ENCODE measurements around the gene RRP9.

The RRP9 gene

DNA sequence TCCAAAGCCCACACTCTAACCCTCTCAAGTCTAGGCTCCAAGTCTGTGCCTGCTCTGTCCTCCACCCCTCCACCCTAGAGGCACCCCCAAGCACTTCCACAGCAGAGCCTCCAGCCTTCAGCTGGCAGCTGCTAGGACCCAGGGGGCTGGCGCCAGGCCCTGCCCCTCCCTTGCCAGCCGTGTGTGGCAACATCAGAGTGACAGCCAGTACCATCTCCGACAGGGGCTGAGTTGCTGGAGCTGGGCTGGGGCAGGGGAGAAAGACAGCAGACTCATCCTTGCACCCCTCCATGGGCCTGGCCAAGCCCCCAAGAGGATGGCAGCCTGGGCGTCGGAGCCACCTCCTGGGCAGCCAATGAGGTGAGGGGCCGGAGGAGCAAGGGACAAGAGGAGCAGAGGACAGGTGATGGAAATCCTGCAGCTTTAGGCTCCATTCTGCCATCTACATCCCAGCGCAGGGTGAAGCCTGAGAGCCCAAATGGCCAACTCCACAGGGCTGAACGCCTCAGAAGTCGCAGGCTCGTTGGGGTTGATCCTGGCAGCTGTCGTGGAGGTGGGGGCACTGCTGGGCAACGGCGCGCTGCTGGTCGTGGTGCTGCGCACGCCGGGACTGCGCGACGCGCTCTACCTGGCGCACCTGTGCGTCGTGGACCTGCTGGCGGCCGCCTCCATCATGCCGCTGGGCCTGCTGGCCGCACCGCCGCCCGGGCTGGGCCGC, 13.6 kb upstream of the RRP9 start, which contains the start of gene GPR62:
TSS of gene GPR62 (plus strand) at position 207 of the 718 bp plus-strand sequence. CDS start at position 479, 272 bp downstream.
- DNase-seq = no peak

DNA sequence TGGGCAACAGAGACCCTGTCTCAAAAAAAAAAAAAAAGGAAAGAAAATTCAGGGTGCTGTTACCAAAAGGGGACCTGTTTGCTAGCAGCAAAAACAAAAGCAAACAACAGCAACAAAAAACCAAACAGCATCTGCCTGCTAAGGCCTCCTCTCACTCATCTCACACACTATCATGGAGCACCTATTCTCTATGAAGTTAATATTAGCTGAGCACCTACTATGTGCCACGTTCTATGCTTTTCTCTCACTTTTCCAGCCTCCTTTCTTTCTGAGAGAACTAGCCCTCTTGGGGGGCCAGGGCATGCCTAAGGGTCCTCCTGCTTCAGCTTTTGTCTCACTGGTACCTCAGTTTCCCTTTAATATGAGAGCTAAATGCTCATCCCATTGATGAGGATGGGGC, 13.0 kb upstream of the RRP9 start:
- no peak for DNase-seq

DNA sequence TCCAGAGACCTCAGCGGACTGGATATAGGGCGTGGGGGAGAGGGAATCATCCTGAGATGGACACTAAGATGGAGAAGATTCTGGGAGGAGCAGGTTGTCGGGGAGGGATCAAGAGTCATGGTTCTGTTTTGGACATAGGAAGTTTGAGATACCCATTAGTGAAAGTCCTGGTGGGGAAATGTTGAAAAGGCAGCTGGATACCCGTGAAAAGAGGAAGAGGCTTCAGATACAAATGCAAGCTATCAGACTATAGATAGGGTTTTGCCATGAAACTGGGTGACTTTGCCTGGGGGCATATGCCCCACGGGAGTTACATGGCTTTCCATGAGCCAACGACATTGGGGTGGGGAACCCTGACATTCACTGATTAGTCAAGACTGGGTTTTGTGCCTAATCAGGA, 12.4 kb upstream of the RRP9 start:
- DNase-seq = no peak

DNA sequence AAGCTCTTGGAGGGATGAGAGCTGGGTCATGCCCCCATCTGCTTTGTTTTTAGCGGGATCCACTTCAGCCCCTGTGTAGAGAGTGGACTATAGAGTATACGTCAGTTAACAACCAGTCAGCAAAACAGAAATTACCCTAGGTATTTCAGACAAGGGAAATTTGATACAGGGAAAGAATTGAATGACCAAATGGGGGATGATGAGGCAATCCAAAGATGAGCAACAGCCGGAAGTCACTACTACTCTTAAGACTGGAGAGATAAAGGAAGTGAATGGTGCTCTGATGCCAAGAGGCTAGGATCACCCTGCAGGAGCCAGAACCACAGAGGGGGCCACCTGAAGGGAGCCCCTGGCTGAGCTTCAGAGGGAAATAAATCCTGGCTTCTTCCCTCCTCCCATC, 11.7 kb upstream of the RRP9 start:
- DNase-seq = no peak

DNA sequence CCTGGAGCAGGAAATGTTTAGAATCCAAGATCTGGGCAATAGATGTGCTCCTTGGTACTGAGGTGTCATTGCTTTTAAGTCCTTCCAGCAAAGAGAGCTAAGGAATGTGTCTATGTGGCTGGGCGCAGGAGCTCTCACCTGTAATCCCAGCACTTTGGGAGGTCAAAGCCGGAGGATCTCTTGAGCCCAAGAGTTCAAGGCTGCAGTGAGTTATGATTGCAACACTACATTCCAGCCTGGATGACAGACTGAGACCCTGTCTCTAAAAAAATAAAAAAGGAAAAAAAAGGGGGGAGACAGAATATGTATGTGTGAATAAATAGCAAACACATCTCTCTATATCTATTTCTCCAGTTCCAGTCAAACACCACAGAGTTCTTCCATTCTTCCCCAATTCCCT, 9.2 kb upstream of the RRP9 start:
- DNase-seq = no peak

DNA sequence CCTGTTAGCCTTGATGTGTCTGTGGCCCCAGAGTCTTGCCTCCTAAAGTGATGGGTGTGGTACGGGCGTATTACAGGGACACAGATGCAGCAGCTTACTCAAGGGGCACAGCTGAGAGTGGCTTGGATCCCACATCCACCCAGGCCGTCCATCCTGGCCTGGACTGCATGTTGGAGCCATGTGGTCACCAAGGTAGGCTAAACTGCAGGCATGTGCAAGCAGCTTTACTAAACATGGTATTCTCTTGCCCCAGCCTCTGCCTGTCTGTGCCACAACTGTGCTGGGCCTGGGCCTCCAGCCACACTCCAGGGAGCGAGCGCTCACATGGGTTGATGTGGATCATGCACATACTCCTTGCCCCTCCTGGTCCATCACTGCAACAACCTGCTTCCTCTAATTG, 7.4 kb upstream of the RRP9 start:
- no peak for DNase-seq

DNA sequence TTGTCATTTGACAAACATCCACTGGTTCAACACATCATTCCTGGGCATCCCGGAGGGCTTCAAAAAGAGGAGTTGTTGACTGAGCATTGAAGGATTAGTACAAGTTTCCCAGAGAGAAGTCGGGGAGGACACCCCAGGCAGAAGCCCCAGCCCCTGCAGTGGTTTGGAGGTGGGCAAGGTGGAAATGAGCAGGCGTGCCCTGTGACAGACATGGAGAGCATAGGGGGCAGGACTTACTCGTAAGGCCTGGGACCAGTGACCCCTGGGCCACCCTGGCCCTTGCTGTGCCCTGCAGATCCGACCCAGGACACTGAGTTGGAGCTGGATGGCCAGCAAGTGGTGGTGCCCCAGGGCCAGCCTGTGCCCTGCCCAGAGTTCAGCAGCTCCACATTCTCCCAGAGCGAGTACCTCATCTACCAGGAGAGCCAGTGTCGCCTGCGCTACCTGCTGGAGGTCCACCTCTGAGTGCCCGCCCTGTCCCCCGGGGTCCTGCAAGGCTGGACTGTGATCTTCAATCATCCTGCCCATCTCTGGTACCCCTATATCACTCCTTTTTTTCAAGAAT, 6.4 kb upstream of the RRP9 start:
- no peak for DNase-seq

DNA sequence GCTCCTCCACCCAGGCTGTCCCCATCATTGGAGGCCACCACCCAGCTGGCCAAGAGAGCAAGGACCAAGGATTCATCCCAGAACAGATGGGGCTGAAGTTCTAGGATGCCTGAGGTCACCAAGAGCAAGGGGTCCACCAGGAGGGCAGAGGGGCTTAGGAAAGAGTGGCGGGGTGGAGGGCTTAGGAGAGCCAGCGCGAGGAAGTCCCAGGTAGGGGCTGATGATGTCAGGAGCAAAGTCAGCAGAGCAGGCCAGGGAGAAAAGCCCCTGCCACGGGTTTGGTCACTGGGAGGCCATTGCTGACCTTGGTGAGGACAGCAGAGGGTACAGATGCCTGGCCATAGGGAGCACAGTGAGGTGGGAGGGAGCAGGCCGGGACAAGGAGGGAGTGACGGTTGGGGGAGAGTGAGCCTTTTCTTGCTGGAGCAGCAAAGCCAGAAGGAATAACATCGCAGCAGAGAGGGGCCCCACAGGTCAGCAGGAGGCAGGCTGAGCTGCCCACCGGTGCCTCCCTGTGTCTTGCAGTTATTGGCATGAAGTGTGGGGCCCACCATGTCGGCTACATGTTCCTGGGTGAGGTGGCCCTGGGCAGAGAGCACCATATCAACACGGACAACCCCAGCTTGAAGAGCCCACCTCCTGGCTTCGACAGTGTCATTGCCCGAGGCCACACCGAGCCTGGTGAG, 5.7 kb upstream of the RRP9 start:
- DNase-seq = no peak

DNA sequence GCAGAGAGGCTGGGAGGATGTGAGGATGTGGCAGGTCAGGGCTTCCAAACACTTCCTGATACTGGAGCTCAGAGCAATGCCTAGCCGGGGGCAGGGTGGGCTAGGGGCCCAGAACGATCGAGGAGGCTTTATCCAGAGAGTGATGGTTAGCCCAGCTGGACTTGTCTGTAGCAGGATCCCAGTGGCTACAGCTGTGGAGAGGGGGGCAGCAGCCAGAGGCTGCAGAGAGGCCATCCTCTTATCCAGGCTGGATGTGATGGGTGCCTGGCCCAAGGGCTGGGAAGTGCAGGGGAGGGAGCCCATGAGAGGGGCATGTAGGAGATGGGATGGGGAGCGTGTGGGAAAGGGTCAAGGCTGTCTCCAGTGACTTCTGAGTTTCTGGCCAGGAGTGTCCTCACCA, 5.1 kb upstream of the RRP9 start:
- no peak for DNase-seq

DNA sequence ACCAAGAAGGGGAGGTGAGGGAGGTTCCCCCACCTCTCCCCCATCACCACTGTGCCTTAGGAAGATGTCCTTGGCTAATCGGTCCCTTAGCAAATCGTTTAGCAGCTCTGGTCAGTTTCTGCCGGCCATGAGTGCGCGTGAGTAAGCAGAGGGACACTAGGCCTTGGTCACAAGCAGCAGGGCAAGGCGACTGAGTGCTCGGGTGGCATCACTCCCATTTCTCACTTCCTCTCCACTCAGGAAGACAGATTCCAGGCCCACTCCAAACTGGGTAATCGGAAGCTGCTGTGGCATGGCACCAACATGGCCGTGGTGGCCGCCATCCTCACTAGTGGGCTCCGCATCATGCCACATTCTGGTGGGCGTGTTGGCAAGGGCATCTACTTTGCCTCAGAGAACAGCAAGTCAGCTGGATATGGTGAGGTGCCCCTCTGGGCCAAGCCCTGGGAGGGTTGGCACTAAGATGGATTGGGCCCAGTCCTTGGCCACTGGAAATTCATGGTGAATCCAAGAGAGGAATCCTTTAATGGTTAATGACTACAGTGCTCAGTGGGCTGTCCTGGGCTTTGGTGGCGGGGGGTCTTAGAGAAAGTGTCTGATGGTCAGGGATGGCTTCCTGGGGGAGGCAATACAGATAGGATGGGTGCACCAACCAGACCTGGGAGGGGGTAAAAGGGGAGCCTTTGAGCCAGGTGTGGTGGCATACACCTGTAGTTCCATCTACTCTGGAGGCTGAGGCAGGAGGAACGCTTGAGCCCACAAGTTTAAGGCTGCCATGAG, 4.4 kb upstream of the RRP9 start:
- no peak for DNase-seq

DNA sequence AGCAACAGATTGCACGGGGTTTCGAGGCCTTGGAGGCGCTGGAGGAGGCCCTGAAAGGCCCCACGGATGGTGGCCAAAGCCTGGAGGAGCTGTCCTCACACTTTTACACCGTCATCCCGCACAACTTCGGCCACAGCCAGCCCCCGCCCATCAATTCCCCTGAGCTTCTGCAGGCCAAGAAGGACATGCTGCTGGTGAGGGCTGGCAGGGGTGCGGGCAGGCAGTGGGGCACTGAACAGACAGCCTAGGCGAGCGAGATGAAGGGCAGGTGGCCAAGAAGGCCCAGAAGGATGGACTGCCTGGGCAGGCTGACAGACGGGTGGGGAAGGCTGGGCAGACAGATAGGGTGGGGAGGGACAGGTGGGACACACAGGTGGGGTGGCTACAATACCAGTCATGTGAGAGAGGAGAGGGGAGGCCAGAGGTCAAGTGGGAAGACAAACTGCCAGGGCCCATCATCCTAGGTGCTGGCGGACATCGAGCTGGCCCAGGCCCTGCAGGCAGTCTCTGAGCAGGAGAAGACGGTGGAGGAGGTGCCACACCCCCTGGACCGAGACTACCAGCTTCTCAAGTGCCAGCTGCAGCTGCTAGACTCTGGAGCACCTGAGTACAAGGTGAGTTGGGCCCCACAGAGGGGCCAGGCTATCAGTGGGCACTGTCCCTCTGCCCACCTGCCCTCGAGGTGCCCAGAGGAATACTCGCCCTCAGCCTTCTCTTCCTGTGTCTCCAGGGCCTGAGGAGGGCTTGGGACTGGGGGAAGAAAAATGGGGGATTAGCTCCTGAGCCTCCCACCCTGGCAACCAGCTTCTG, 3.5 kb upstream of the RRP9 start:
- DNase-seq = no peak

DNA sequence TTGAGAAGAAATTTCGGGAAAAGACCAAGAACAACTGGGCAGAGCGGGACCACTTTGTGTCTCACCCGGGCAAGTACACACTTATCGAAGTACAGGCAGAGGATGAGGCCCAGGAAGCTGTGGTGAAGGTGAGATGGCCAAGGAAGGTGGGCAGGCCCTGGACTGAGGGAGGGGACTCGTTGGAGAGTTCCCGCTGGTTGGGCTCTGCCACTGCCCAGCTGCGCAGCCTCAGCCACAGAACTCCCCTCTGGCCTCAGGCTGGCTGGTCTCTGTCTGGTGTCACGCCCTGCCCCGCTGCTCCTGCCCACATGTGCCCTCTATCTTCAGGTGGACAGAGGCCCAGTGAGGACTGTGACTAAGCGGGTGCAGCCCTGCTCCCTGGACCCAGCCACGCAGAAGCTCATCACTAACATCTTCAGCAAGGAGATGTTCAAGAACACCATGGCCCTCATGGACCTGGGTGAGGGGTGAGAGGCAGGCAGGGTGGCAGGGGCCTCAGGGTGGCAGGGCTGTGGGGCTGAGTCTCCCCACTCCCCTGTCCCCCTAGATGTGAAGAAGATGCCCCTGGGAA, 2.8 kb upstream of the RRP9 start:
- no peak for DNase-seq

DNA sequence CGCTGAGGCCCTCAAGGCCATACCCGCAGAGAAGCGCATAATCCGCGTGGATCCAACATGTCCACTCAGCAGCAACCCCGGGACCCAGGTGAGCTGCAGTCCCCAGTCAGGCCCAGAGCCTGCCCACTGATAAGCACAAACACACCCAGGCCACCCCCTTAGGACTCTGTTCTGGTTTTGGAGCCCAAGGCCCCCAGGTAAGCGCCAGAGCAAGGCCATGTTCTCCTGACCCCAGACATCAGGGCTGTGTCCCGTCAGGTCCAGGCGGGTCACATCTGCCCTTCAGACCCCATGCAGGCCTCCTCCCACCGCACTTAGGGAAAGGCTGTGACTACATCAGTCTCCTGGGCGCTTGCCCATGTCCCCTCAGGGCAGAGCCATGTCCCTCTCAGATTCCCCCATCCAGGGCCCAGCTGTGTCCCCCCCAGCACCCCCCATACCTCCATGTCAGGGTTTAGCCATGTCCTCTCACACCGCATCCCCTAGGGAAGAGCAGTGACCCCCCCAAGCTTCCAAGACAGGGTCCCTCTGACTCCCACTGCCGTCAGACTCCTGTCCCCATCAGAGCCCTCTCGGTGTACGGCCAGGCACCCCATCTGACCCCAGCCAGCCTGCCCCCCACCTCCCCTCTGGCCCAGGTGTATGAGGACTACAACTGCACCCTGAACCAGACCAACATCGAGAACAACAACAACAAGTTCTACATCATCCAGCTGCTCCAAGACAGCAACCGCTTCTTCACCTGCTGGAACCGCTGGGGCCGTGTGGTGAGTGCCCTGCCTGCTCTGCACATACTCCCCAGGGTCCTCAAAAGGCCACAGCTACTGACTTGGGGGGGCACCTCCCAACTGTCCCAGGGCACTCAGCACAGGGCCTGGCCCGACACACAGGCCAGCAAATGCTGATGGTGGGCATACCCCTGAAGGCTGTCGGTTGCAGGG, 2.0 kb upstream of the RRP9 start:
- DNase-seq = no peak

DNA sequence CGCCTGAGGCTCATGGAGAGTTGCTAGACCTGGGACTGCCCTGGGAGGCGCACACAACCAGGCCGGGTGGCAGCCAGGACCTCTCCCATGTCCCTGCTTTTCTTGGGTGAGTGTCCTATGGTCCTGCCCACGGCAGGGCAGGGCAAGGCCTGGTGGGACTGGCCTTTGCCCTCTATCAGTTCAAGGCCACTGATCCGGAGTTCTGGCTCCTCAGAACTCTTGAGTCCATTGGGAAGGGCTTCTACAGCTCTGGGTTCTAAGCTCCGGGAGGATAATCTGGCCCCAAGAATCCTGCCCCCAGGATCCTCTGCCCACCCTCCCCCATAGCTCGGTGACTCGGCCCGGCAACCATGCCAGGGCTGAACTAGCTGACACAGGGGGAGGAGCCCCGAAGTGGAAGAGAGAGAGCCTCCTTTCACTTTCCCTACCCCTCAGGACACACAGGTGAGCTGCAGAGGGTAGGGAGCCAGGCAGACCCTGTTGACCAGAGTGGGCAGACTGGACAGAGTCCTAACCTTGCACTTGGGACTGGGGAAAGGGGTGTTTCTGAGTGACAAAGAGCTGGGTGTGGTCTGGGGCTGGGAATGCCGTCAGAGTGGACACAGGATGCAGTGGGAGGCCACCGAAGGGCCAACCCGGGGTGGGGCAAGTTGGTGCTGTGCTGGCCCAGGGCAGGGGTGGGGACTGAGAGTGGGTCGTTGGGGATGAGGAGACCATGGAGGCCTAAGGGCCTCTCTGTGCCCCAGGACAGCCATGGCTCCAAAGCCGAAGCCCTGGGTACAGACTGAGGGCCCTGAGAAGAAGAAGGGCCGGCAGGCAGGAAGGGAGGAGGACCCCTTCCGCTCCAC, 1.1 kb upstream of the RRP9 start:
- peak; percentile 79 for DNase-seq

DNA sequence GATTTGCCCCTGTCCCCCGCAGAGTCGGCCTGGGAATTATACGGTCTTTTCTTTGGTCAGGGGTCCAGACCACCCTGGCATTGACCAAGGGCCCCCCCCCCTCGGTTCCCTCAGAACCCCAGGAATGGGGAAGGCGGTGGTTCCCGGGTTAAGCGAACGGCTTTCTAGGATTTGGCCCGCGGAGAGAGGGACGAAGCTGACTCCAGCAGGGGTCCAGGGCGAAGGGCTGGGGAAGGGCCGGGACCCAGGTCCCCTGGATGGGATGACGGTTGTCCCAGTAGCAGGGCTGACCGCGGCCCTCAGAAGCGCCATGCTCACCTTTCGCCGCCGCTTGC, 274 bp downstream of the RRP9 start:
- no peak for DNase-seq

DNA sequence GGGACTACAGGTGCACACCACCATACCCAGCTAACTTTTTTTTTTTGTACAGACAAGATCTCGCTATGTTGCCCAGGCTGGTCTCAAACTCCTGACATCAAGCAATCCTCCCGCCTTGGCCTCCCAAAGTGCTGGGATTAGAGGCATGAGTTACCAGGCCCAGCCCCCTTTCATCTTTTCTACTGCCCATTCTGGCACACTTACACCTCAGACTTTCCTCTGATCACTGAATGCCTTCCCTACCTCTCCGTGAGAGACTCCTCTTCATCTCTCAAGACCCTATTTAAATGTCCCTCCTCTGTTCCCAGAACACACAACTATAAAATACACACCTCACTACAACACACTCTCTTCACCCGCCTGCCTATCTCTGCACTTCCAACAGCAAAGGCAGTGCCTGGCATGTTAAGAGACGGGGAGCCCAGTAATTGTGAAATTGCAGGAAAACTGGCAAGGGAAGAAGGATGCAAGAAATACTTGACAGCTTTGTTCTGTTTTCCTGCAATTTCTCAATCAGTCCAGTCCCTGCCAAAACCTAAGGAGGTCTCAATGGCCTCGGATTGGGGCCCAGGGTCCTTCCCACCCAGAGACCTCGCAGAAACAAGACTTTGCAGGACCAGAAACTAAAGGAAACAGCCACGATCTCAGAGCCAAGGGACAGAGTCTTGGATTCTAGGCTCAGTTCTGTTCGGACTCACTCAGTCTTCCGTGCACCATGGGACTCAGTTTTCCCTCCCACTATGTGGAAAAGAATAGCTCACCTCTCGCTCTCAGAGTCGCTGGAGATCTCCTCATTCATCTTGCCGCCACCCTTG, 849 bp downstream of the RRP9 start:
- DNase-seq = no peak

DNA sequence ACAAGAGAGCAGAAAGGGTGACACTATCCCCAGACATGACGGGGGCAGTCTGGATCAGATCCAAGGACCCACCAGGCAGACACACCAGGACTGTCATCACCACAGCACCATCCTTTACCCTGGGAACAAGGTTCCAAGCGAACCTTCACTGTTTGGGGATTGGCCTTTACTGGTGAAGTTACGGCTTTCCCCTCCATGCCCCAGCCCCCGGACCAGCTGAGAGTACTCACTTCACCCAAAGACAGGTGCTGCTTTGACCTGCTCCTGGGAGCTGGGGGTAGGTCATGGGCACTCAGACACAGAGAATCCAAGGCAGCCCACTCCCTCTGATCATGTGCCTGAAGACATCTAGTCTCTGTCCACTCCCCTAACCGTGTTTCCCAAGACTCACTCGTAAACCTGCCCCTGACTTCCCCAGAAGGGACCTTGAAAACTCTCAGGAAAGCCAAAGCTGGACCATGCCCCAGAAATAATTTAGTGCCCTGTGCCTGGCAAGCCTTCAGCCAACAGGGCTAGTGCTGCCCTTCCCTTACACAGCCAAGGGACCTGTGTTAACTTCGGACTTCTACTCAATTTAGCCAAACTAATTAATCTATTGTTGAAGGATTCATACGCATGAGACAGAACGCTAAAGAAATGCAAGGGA, 2.8 kb downstream of the RRP9 start:
- no peak for DNase-seq

DNA sequence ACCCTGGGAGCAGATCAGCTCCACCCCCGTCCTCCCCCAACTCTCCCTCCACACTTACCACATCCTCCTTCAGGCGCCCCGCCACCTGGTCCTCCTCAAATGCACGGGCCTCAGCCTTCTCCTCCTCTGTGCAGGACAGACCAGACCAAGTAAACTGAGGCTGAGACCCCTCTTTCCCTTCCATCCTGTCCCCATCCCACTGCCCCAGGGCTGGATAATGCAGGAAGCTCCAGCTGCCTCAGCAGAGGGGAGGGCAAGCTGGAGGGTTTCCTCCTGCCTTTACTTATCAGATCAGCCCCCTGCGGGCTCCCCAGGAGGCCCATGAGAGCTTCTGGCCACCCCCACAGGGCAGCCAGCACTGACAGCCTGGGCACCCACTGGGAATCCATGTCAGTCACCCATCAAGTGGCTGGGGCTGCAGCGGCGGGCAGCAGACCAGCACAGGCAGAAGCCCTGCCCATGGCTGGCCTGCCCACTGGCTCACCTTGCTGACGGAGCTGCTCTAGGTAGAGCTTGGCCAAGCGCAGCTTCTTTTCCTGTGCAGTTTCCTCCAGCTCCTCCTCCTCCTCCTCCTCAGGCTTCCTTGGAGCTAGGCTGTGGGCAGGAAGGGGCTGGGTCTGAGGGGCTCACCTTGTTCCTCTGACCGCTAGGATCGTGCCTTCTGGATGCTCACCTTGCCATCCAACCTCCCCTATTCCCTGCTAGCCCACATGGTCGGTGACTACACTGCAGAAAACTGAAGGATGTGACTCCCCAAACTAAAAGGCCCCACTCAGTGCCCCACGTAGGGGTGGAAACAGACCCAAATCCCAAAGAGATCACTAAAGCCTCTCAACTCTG, 3.9 kb downstream of the RRP9 start:
- no peak for DNase-seq
